ENCODE data around the gene ALK.
"Not testable (repeated sequence)": the region's sequence is repeated elsewhere in the genome, so short reads cannot be mapped to it uniquely, and the experiment has no call there.

Gene ALK

GRCh38 chr2:29844713-29845326, 76.6 kb downstream of the ALK start:
- DNase-seq (ENCODE audit: low read depth in 2 of 3, low spot score in 2 of 3), result no peak

DNA sequence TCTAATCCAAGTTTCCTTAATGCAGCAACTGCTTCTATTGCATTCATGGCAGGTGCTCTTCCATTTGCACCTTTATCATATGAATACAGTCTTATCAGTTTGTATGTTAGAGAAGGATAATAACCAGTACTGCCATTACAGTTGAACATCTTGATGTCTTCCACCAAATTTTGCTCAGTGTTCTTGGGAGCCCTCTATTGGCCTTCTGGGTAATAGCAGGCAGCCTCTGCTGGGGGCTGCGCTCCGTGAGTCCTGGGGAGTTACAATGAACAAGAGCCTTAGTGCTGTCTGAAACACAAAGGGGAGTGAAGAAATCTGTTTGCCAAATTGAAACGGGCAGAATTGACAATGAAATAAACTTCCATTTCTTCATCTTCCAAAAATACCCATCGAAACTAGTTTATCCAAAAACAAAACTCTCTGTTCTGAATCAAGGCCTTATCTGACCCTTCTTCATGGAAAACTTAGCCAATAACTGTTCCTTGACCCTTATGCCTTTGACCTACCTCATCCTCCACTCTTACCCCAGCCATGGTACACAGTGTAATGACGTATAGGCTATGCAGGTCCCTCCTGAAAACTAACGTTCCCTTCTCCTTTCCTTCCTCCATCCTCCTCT, 79.9 kb downstream of the ALK start:
- DNase-seq (ENCODE audit: low read depth in 2 of 3, low spot score in 2 of 3), result no peak

- DNase-seq (ENCODE audit: low read depth in 2 of 3, low spot score in 2 of 3), result no peak
Observed at GRCh38 chr2:29839306-29839705, 82.1 kb downstream of the ALK start.

- no peak for DNase-seq (ENCODE audit: low read depth in 2 of 3, low spot score in 2 of 3)
Observed at GRCh38 chr2:29837925-29838324, 83.5 kb downstream of the ALK start.

- no peak for DNase-seq (ENCODE audit: low read depth in 2 of 3, low spot score in 2 of 3)
Observed at GRCh38 chr2:29834624-29835023, 86.8 kb downstream of the ALK start.

DNA sequence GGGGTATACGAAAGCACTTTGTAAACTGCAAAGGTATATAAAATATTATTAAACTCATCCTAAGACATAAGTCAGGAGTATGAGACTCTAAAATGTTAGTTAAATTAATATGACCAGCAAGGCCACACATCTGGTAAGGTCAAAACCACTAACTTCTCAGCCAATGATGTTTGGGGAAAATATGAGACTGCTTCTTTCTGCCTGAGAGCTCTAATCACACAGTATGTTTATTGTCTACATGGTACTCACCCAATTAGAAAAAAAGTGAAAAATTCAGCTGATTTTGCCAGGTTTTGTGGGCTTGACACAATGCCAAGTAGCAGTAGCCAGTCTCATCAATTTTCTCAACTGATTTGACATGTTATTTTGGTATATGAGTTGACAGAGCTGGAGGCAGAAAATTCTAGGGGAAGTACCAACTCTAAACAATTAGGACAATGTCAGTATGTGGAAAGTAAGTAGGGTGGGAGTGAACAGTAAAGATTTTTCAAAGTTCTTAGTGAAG, 87.3 kb downstream of the ALK start:
- no peak for DNase-seq (ENCODE audit: low read depth in 2 of 3, low spot score in 2 of 3)

- no peak for DNase-seq (ENCODE audit: low read depth in 2 of 3, low spot score in 2 of 3)
Observed at GRCh38 chr2:29831560-29831959, 89.8 kb downstream of the ALK start.

- no peak for DNase-seq (ENCODE audit: low read depth in 2 of 3, low spot score in 2 of 3)
Observed at GRCh38 chr2:29829841-29830240, 91.5 kb downstream of the ALK start.

DNA sequence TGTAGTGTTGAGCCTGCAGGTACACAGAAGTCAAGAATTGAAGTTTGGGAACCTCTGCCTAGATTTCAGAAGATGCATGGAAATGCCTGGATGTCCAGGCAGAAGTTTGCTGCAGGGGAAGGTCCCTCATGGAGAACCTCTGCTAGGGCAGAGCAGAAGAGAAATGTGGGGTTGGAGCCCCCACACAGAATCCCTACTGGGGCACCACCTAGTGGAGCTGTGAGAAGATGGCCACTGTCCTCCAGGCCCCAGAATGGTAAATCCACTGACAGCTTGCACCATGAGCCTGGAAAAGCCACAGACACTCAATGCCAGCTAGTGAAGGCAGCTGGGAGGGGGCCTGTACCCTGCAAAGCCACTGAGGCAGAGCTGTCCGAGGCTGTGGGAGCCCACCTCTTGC, 97.2 kb downstream of the ALK start:
- DNase-seq (ENCODE audit: low read depth in 2 of 3, low spot score in 2 of 3), result not testable (repeated sequence)

- DNase-seq (ENCODE audit: low read depth in 2 of 3, low spot score in 2 of 3), result no peak
Observed at GRCh38 chr2:29821591-29821990, 99.8 kb downstream of the ALK start.

DNA sequence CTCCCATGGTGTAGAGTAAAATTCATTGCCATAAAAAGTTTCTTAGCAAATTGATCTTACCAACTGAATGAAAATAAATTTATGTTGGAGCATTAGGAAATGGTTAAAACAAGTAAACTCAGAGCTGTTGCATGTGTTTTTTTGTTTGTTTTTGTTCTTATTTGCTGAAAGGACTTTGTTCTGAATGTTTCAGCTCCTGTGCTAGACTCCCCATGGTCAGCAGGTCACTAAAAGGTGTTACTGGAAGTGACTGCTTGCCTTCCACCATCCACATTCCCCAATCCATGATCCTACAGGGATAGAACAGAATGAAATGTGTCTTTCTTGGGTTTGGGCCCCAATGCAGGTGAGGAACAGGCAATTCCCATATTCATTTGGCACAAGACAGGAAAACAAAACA, 101.8 kb downstream of the ALK start:
- no peak for DNase-seq (ENCODE audit: low read depth in 2 of 3, low spot score in 2 of 3)

- no peak for DNase-seq (ENCODE audit: low read depth in 2 of 3, low spot score in 2 of 3)
Observed at GRCh38 chr2:29817801-29818680, 103.3 kb downstream of the ALK start.

DNA sequence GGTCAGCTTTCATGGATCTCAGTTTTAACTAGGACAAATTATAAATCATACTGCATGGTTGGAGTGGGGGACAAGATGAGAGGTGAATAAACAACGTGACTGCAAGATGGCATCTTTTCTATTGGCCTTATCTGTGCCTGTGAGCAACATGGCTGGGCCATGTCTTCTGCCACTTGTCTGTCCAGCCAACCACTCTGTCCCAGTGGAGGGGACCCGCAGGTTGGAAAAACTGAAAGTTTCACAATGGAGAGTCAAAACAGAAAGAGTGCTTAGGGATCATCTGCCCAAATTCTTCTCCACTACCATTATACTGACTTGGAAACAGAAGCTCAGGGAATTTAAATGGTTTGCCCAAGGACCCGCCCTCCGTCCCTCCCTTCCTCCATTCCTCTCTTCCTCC, 104.1 kb downstream of the ALK start:
- DNase-seq (ENCODE audit: low read depth in 2 of 3, low spot score in 2 of 3), result no peak

GRCh38 chr2:29816651-29817050, 104.7 kb downstream of the ALK start:
- no peak for DNase-seq (ENCODE audit: low read depth in 2 of 3, low spot score in 2 of 3)

DNA sequence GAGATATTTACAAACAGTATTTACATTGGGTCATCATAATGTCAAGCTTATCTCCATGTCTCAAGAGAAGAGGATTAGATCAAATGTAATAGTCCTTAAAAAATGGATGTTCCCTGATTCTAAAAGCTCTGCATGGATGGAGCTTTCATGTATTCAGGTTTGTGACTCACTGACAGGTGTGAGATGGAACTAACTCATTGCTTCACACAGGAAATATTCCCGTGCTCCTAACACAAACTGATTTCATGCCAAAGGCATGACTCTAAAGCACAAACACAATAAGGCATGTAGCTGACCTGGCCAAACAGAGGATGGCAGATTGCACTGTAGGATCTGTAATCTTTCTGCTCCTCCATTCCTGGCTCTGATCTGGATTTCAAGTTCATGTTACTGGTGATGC, 110.0 kb downstream of the ALK start:
- DNase-seq (ENCODE audit: low read depth in 2 of 3, low spot score in 2 of 3), result no peak

GRCh38 chr2:29810956-29811355, 110.4 kb downstream of the ALK start:
- no peak for DNase-seq (ENCODE audit: low read depth in 2 of 3, low spot score in 2 of 3)

DNA sequence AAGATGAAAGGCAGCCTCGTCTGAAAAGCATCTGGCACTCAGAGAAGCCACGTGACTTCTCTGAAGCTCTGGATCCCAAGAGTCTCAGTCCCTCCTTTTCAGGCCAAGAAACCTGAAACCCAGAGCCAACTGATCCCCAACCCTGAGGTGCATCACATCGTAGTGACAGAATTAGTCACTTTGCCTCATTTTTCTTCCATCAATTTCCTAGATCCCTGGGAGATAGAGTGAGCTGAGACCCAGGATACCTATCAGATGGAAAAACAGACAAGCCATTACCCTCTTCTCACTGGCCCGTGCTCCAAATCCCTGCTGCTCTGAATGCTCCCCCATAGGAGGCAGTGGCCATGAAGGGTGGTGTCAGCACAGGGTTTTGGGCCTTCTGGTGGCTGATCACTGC, 113.1 kb downstream of the ALK start:
- no peak for DNase-seq (ENCODE audit: low read depth in 2 of 3, low spot score in 2 of 3)

GRCh38 chr2:29807082-29807481, 114.3 kb downstream of the ALK start:
- DNase-seq (ENCODE audit: low read depth in 2 of 3, low spot score in 2 of 3), result no peak

- DNase-seq (ENCODE audit: low read depth in 2 of 3, low spot score in 2 of 3), result no peak
Observed at GRCh38 chr2:29806461-29806860, 114.9 kb downstream of the ALK start.

DNA sequence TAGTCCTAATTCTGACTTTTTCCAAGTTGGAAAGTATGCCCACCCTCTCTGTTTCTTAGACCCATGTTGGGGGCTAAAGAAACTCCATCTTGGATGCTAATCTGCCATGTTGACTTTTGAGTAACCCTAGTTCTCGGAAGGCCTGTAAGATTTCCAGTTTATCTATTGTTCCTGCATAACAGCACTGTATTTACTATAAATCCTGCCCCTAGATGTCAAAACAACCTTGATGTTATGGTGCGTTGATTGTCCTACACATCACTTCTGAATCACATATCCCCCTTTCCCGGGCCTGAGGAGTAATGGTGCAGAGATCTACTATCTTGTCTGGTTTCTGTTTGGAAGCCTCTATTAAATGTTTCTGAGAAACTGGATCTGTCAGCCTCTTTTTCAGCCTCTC, 116.7 kb downstream of the ALK start:
- no peak for DNase-seq (ENCODE audit: low read depth in 2 of 3, low spot score in 2 of 3)

DNA sequence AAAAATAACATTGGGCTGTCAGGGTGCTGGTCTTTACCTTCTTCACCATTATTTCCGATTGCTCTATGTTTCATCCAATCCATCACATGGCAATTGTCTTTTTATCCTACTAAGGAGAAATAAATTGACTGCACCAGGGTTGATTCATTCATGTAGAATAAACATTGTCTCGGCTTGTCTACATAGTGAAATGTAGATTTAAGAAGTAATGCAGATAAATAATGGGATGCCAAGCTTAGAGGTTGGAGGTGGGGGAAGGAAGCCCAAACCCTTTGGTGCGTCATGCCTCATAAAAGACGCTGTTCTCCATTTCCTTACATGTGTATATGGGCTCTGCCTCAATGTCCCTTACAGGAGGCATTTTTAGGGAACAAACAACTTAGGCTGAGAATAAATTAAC, 117.8 kb downstream of the ALK start:
- DNase-seq (ENCODE audit: low read depth in 2 of 3, low spot score in 2 of 3), result no peak

- no peak for DNase-seq (ENCODE audit: low read depth in 2 of 3, low spot score in 2 of 3)
Observed at GRCh38 chr2:29802986-29803385, 118.4 kb downstream of the ALK start.

All from activated CD8-positive, alpha-beta memory T cell treated with anti-CD3 and anti-CD28 coated beads for 48 hours (primary cell).